Mesendoderm (in vitro differentiated cells): ENCODE data around the gene CAMTA1.

Experiments used
- DNase-seq: peaks from one replicate; pipeline ENCODE4 v3.0.0; 2013
- H2AK5ac ChIP-seq: 2 replicates; pipeline ENCODE4 v1.6.1; 2013; ENCODE audit warnings: low read length, inconsistent platforms
- H2BK120ac ChIP-seq: 2 replicates; pipeline ENCODE4 v1.6.1; 2013; ENCODE audit warnings: low read depth, mild to moderate bottlenecking, low read length, moderate library complexity, mixed read lengths
- H2BK15ac ChIP-seq: replicated peaks from 2 replicates; pipeline ENCODE4 v1.6.1; 2013; ENCODE audit warnings: low read depth, mild to moderate bottlenecking, moderate library complexity
- H2BK5ac ChIP-seq: 2 replicates; pipeline ENCODE4 v1.6.1; 2013; ENCODE audit warnings: low read length, inconsistent platforms
- H3K18ac ChIP-seq: 2 replicates; pipeline ENCODE4 v1.6.1; 2013; ENCODE audit warnings: mild to moderate bottlenecking, low read length, mixed read lengths
- H3K23ac ChIP-seq: one replicate; pipeline ENCODE4 v1.6.1; 2013; ENCODE audit warnings: low read length
- H3K27ac ChIP-seq: 2 replicates; pipeline ENCODE4 v1.5.1; 2013; ENCODE audit warnings: low read depth, mild to moderate bottlenecking, inconsistent platforms, low read length, moderate library complexity
- H3K27me3 ChIP-seq: 2 replicates; pipeline ENCODE4 v1.6.1; 2013; ENCODE audit warnings: low read length, control low read depth, mild to moderate bottlenecking, inconsistent platforms; ENCODE audit not compliant: insufficient read depth, poor library complexity
- H3K36me3 ChIP-seq: 2 replicates; pipeline ENCODE4 v1.6.1; 2013; ENCODE audit warnings: low read length, inconsistent platforms; ENCODE audit not compliant: control insufficient read depth, insufficient read depth
- H3K4ac ChIP-seq: one replicate; pipeline ENCODE4 v1.6.1; 2013; ENCODE audit warnings: low read depth, mild to moderate bottlenecking, low read length, moderate library complexity
- H3K4me1 ChIP-seq: 2 replicates; pipeline ENCODE4 v1.6.1; 2013; ENCODE audit warnings: low read depth, low read length, inconsistent platforms; ENCODE audit not compliant: control insufficient read depth
- H3K4me2 ChIP-seq: 2 replicates; pipeline ENCODE4 v1.6.1; 2013; ENCODE audit warnings: low read length
- H3K4me3 ChIP-seq: 2 replicates; pipeline ENCODE4 v1.5.1; 2013; ENCODE audit warnings: mild to moderate bottlenecking, low read length
- H3K56ac ChIP-seq: one replicate; pipeline ENCODE4 v1.6.1; 2013; ENCODE audit warnings: low read length
- H3K79me1 ChIP-seq: 2 replicates; pipeline ENCODE4 v1.6.1; 2013; ENCODE audit warnings: low read length, inconsistent platforms
- H3K79me2 ChIP-seq: 2 replicates; pipeline ENCODE4 v1.6.1; 2013; ENCODE audit warnings: mild to moderate bottlenecking, low read length; ENCODE audit not compliant: control insufficient read depth, insufficient read depth
- H3K9ac ChIP-seq: 2 replicates; pipeline ENCODE4 v1.6.1; 2013; ENCODE audit warnings: low read length, inconsistent platforms
- H4K5ac ChIP-seq: one replicate; pipeline ENCODE4 v1.6.1; 2013; ENCODE audit warnings: low read length
- H4K8ac ChIP-seq: one replicate; pipeline ENCODE4 v1.6.1; 2013; ENCODE audit warnings: low read depth, mild to moderate bottlenecking, control low read depth, low read length, moderate library complexity
- WGBS: extraction: QIAGEN DNeasy Blood & Tissue Kit; methylation state at CpG from one replicate; pipeline ENCODE4 v1.1.7; 2013; ENCODE audit warnings: low lambda C conversion rate, missing lambda C conversion rate; ENCODE audit not compliant: insufficient coverage; ENCODE audit errors: extremely low coverage; 5-methylcytosine and 5-hydroxymethylcytosine counted together

CAMTA1 gene

DNA sequence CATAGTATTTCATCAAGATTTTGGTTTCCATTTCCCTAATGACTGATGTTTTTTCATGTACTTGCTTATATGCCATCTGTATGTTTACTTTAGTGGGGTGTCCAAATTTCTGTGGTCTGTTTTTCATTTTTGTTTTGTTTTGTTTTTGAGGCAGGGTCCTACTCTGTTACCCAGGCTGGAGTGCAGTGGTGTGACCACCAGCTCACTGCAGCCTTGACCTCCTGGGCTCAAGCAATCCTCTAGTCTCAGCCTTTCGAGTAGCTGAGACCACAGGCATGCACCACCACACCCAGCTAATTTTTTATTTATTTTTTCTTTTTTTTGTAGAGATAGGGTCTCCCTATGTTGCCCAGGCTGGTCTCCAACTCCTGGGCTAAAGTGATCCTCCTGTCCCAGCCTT, 607.9 kb downstream of the CAMTA1 start:
- Histone ChIP-seq H3K36me3 (no peaks in the 10 kb centered on the region), H4K8ac (no peak overlapping the region), H4K5ac (no peak overlapping the region), H3K56ac (no peak overlapping the region), H3K27me3 (no peaks in the 10 kb centered on the region), H3K4ac (no peak overlapping the region), H3K79me1 (no peaks in the 10 kb centered on the region), H3K9ac (no peak overlapping the region), H3K4me2 (no peak overlapping the region), H3K23ac (no peak overlapping the region), H3K4me1 (no peaks in the 10 kb centered on the region), H2BK5ac (no peak overlapping the region), H3K18ac (no peak overlapping the region), H3K4me3 (no peak overlapping the region), H2BK120ac (no peak overlapping the region), H2BK15ac (no peak overlapping the region), H3K27ac (no peak overlapping the region), H2AK5ac (no peak overlapping the region), H3K79me2 (no peaks in the 10 kb centered on the region)
- no CpG with 5 or more reads among the region's 1 CpG for WGBS
- no peak for DNase-seq

DNA sequence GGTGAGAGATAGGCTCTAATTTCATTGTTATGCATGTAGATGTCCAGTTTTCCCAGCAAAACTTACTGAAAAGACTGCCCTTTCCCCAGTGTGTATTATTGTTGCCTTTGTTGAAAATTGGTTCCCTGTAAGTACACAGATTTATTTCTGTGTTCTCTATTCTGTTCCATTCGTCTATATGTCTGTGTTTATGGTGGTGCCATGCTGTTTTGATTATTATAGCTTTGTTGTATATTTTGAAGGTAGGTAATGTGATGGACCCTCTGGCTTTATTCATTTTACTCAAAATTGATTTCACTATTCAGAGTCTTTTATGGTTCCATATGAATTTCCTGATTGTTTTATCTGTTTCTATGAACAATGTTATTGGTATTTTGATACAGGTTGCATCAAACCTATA, 610.0 kb downstream of the CAMTA1 start:
- Histone ChIP-seq H3K36me3 (no peaks in the 10 kb centered on the region), H2BK15ac (no peak overlapping the region), H3K4ac (no peak overlapping the region), H2BK120ac (no peak overlapping the region), H3K56ac (no peak overlapping the region), H4K5ac (no peak overlapping the region), H3K23ac (no peak overlapping the region), H2BK5ac (no peak overlapping the region), H3K79me2 (no peaks in the 10 kb centered on the region), H4K8ac (no peak overlapping the region), H2AK5ac (no peak overlapping the region), H3K18ac (no peak overlapping the region), H3K27ac (no peak overlapping the region), H3K27me3 (no peaks in the 10 kb centered on the region), H3K4me2 (no peak overlapping the region), H3K4me3 (no peak overlapping the region), H3K9ac (no peak overlapping the region), H3K79me1 (no peaks in the 10 kb centered on the region), H3K4me1 (no peaks in the 10 kb centered on the region)
- no CpG with 5 or more reads among the region's 1 CpG for whole genome bisulfite sequencing
- no peak for DNase-seq

DNA sequence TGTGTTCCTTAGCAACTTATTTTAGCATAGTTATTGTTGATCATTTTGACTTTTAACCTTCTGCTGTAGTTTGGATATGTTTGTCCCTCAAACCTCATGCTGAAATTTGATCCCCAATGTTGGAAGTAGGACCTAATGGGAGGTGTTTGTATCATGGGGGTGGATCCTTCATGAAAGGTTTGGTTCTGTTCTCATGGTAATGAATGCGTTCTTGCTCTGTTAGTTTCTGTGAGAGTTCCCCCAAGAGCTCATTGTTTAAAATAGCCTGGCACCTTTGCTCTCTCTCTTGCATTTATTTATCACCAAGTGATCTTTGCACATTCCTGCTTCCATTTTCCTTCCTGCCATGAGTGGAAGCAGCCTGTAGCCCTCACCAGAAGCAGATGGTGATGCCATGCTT, 613.7 kb downstream of the CAMTA1 start:
- Histone ChIP-seq H2BK5ac (no peak overlapping the region), H3K27ac (no peak overlapping the region), H3K79me1 (no peaks in the 10 kb centered on the region), H3K18ac (no peak overlapping the region), H4K5ac (no peak overlapping the region), H3K56ac (no peak overlapping the region), H3K23ac (no peak overlapping the region), H3K36me3 (no peaks in the 10 kb centered on the region), H2BK15ac (no peak overlapping the region), H2BK120ac (no peak overlapping the region), H2AK5ac (no peak overlapping the region), H3K4me3 (no peak overlapping the region), H3K27me3 (no peaks in the 10 kb centered on the region), H3K9ac (no peak overlapping the region), H4K8ac (no peak overlapping the region), H3K4ac (no peak overlapping the region), H3K4me1 (no peaks in the 10 kb centered on the region), H3K79me2 (no peaks in the 10 kb centered on the region), H3K4me2 (no peak overlapping the region)
- peak; percentile 24 for DNase-seq
- WGBS = no CpG with 5 or more reads among the region's 1 CpG

DNA sequence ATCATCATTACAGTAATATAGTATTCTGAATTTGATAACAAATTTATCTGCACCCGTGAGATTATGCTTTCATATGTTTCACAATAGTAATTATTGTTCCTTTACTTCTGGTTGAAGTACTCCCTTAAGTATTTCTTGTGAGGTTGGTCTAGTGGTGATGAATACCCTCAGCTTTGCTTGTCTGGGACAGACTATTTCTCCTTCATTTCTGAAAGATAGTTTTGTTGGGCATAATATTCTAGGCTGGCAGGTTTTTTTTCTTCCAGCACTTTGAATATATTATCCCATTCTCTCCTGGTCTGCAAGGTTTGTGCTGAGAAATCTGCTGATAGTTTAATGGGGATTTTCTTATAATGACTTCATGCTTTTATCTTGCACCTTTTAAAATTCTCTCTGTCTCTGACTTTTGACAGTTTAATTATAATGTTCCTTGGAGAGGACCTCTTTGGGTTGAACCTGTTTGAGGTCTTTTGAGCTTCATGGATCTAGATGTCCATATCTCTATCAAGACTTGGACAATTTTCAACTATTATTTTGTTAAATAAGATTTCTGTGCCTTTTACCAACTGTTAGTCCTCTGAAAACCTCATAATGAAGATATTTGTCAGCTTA, 614.4 kb downstream of the CAMTA1 start:
- no peaks in the 10 kb centered on the region for H3K36me3 ChIP-seq
- no peak overlapping the region for H3K56ac ChIP-seq
- no peaks in the 10 kb centered on the region for H3K79me2 ChIP-seq
- H3K4ac ChIP-seq = no peak overlapping the region
- H3K4me3 ChIP-seq = no peak overlapping the region
- H3K27ac ChIP-seq = no peak overlapping the region
- no peaks in the 10 kb centered on the region for H3K27me3 ChIP-seq
- H4K5ac ChIP-seq = no peak overlapping the region
- H3K4me1 ChIP-seq = no peaks in the 10 kb centered on the region
- no peak for DNase-seq
- no peak overlapping the region for H3K9ac ChIP-seq
- no CpG with 5 or more reads among the region's 1 CpG for WGBS
- no peak overlapping the region for H2BK5ac ChIP-seq
- no peak overlapping the region for H3K18ac ChIP-seq
- no peak overlapping the region for H2BK120ac ChIP-seq
- H2BK15ac ChIP-seq = no peak overlapping the region
- H4K8ac ChIP-seq = no peak overlapping the region
- no peak overlapping the region for H3K4me2 ChIP-seq
- H3K79me1 ChIP-seq = no peaks in the 10 kb centered on the region
- H2AK5ac ChIP-seq = no peak overlapping the region
- H3K23ac ChIP-seq = no peak overlapping the region

DNA sequence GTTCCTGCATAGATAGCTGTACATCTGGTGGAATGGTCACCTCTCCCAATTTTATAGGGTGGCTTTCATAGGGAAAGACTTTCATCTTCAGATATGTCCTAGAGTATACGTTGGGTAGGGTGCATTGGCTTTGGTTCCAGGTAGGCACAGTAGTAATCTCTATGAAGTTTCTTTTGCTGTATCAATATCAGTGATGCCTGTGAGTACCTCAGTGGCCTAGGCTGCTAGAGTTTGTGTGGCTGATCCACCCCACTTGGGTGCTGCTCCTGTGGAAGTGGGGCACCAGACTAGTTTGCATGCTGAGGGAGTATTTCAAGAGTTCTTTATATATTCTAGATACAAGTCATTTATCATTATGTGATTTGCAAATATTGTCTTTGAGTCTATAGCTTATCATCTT, 615.3 kb downstream of the CAMTA1 start:
- Histone ChIP-seq H4K5ac (no peak overlapping the region), H3K9ac (no peak overlapping the region), H2BK5ac (no peak overlapping the region), H3K56ac (no peak overlapping the region), H4K8ac (no peak overlapping the region), H3K36me3 (no peaks in the 10 kb centered on the region), H3K18ac (no peak overlapping the region), H2AK5ac (no peak overlapping the region), H3K4me3 (no peak overlapping the region), H3K23ac (no peak overlapping the region), H3K4ac (no peak overlapping the region), H3K27me3 (no peaks in the 10 kb centered on the region), H3K27ac (no peak overlapping the region), H3K4me2 (no peak overlapping the region), H2BK15ac (no peak overlapping the region), H3K79me1 (no peaks in the 10 kb centered on the region), H3K79me2 (no peaks in the 10 kb centered on the region), H2BK120ac (no peak overlapping the region), H3K4me1 (no peaks in the 10 kb centered on the region)
- WGBS = no CpG with 5 or more reads among the region's 1 CpG
- DNase-seq = no peak
